GM18498 (cell line): ENCODE data around the gene CTR9.

Experiments used
- ATAC-seq: cut with Tn5 transposase; IDR thresholded peaks from one replicate; pipeline ENCODE4 v1.9.1; 2021; ENCODE audit warnings: mild to moderate bottlenecking, moderate library complexity; ENCODE audit not compliant: unreplicated experiment

Gene CTR9

DNA sequence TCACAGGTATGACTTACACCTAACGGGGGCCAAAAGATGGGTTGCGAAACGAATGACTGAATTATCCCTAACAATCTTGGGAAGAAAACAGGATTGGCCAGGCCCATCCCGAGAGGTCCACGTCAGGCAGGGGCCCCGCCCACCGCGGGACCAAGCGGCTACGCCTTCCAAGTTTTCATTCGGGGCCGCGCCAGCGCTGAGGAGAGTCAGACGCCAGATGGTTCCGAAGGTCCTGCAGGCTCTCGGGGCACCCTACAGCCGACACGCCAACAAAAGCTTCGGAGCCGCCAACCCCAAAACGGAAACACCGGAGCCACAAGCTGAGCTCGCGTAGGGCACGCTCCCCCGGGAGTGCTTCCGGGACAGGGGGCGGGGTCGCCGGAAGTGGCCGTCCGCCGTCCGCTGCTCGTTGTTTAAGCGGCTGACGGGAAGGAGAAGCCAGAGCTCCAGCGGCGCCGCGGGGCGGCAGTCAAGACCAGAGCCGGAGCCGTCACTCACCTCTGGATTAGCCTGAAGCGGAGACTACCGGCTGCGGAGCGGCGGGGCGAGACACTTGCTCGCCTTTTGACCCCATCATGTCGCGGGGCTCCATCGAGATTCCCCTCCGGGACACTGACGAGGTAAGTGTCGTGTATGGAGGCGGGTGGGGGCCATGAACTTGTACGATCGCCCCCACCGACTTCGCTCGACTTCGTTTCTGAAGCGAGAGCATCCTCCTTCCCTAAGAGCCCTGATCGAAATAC, at the start of gene CTR9:
CTR9 (plus strand) TSS at position 409 of the 743 bp plus-strand sequence; CDS start at position 576, 167 bp downstream.
- ATAC-seq: peak; percentile 93

DNA sequence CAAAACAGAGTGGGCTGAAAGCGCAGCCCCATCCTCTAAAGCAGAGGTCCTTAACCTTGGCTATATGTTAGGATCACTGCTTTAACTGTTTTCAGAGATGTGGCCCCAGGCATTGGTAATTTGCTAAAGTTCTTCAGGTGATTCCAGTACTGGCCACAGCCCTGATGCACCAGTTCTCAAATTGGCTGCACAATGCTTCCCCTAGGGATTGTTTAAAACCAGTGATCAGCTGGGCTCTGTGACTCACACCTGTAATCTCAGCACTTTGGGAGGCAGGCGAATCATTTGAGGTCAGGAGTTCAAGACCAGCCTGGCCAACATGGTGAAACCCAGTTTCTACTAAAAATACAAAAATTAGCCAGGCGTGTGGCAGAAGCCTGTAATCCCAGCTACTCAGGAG, 49.1 kb upstream of the CTR9 start:
- no peak for ATAC-seq

DNA sequence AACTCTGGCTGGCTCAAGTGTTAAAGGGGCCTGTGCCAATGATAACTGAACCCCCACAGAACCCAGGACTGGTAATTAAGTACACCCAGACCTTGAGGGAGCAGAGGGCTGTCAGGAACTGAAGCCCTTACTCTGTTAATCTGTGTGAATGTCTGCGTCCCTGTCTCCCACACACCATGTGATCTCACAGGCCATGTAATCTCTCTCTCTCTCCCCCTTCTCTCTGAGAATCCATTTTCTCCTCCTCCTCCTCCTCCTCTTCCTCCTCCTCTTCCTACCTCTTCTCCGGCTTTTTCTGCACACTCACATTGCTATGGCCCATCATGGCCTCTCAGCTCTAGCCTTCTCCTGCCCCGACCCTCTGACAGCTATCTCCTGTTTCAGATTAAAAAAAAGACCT, 42.9 kb upstream of the CTR9 start:
- ATAC-seq: no peak

DNA sequence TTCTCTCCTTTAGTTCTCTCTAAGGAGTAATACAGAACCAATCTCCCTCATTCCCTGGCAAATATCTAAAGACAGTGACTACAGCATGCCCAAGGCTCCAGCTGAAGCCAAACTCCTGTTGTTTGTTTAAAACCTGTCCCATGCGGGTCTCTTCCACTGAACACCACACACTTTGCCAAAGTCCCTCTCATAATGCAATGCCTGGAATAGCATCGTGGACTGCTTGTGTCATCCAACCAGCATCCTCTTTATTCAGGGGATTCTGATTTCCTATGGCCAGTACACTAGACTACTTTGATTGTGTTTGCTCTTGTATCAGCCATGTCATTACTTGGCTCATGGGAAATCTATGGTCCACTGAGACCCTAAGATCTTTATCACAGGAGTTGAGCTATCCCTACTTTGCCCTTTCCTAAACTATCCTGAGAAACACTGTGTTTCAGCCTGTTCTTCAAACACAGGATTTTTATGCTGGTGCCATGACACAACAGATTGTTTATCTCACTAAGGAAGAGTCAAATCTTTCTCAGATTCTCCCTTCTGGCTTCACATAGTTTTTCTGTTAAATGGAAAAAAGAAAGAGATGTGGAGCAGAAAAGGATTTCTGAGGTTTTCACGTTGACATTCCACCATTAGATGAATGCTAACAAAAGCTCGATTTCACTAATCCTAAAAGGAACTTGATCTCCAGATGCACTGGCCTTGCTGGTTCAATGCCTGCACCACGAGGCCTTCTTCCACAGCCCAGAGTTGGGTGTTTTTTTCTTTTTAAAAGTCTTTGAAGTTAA, 41.6 kb upstream of the CTR9 start:
- no peak for ATAC-seq

DNA sequence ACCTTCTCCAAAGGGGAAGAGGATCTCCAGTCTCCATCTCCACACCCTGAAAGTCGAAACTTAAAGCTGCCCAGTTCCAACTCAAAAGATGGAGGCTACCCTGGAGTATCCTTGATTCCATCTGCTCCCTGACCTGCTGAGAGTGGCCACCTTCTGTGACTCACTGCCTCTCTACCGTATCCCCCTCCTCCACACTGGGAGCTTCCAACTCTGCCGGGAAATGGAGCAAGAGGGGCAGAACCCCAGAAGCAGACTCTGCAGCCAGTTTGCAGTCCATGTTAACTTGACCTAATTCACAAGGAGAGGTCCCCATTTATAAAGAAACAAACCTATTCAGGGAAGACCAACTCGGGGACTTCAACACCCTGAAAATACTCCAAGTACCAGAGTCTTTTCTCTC, 35.5 kb upstream of the CTR9 start:
- no peak for ATAC-seq

DNA sequence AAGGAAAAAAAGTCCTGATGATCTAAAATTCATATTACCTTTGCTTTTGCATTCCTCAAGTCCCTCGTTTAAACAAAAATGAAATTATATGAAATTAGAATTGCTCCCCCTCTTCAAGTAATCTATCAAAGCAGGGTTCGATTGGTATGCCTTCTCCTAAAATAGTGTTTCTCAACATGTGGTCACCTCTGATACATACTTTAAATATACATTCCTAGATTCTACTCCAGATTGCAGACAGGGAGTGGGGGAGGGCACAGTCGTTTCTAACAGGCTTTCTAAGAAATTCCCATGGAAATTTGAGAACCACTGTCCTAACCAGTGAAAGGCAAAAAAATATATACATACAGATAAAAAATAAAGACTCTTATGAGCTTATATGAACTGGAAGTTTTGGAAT, 34.9 kb upstream of the CTR9 start:
- no peak for ATAC-seq

DNA sequence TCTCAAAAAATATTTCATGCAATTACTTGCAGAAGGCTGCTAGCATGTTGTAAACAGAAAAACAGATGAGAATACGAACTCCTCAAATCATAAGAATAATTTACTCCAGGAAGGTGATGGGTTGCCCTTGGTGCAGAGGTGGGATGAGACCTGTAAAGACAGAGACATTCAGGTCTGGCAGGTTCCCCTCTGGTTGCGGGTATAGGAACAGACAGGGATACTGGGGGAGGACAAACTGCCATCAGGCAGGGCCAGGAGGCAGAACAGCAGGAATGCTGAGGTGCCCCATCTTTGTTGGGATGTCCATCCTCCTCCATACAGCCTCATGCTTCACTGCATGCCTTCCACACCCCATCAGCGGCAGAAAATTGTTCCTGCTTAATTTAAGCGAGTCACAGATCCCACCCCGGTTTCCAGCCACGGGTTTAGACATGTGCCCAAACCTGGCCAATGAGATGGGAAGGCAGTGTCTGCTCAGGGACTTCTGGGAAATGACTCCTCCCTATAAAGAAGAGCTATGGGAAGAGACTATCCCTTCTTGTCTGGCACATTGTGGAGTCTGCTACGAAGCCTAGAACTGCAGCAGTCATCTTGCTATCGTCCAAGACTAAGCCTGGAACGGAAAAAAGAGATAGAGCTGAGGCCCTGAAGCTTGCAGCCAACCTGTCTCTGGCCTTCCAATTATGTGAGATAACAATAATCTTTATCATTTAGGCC, 34.3 kb upstream of the CTR9 start:
- ATAC-seq: no peak

DNA sequence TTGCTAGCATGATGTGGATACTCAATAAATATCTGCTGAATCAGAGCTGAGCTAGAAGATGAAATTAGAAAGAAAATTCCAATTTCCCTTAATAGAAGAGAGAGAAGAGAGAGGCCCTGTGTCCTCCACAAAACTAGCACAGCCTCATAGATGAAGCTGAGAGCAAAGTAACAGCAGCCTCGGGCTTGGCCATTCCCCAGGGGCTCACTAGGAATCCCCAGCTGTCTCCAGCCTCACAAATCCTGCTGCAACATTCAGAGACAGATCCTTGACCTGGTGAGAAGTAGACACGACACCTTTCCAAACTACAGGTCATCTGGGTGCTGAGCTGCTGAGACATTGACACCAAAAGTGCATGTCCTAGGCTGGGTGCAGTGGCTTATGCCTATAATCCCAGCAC, 31.4 kb upstream of the CTR9 start:
- ATAC-seq: no peak

DNA sequence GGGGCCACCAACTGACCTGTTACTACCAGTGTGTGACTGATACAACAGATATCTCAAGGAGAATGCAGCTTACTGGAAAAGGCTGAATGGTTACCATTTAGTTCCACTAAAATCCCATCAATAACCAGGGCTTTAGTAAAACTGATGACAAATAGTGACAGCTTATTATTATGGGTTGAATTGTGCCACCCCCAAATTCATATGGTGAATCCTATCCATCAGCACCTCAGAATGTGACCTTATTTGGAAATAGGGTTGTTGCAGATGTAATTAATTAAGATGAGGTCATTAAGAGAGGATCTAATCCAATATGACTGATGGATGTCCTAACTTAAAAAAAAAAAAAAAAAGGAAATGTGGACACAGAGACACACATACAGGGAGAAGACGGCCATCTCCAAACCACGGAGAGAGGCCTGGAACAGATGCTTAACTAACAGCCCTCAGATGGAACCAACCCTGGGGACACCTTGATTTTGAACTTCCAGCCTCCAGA, 30.1 kb upstream of the CTR9 start:
- ATAC-seq: no peak

DNA sequence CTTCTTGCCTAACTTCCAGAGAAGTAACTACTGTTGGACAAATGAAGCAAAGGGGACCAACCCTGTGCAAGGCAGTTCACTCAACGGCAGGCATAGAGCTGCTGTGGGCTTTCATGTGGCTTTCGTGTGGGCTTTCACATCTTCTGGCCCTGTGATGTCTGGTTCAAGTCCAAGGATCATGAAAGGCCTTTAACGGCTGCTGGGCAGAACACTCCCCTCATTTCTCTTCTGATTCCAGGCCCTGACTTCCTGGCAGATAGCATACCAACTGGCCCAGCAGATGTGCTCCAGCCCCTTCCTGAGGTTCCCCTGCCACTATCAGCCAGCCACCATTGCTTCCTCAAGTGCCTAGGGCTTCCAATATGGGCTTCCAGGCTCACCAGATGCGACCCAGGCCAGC, 28.7 kb upstream of the CTR9 start:
- ATAC-seq: no peak

DNA sequence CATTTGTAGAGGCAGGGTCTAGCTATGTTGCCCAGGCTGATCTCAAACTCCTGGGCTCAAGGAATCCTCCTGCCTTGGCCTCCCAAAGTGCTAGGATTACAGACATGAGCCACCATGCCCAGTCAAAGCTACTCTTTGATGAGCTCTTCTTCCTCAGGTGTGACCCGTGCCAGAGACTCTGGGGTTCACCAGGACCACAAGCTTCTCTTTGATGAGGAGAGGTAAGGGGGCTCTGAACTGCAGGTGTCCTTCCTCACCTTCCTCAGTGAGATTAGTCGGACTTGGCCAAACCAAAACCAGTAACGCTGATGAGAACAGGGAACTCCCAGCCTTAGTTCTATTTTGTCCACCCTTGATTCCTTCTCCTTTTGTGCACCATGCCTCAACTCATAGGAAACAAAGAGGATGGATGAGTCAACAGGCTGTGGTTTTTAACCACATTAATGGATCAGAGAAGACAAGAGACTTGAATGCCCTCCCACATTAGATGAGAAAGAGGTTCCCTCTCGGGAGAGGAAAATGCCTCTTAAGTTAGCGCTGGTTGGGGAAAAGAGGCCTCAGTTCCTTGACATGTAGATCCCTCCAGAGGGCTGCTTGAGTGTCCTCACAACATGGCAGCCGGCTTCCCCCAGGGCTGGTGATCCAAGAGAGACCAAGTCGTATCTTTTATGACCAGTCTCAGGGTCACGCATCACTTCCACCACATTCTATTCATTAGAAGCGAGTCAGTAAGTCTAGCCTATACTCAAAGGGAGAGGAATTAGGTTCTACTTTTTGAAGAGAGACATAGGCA, 25.7 kb upstream of the CTR9 start:
- no peak for ATAC-seq

DNA sequence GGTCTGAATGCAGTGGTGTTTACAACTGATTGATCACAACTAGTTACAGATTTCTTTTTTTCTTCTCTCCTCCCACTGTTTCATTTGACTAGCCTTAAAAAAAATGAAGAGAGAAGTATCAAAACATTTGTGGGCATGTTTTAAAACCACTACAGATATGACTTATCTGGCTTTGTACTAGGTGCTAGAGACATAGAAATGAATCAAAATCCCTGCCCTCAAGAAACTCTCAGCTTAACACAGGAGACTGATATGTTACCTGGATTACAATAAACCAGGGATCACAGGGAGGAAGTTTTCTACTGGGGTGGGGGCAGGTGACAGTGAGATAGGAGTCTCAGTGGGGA, 25.2 kb upstream of the CTR9 start:
- no peak for ATAC-seq

DNA sequence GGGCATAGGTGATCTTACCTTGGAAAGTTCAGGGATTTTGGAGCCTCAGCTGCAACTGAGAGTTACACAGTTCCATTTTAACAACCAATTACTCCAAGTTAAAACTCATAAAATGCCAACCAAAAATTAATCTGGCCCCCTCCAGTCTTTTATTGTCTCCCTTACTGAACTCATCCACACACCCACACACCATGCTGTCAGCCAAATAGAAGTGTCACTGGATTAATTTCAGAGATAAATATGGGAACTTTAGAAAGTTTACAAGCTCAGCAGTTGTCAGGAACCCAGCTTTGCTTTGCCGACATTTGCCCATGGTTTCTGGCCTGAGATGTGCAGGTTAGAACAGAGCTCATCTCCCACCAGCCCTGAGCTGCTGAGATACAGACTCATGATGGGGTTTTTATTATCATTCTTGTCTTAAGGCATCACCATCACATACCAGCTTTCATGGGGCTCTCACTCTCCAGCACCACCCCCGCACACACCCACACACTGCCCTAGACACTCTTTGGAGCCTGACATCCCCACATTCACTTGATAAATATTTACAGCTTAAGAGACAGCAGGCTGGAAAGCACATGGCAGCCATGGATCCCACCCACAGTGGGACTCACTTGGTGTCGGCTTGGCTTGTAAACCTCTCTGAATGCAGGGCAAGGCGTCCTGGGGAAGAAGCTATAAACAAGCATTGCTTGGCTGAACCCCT, 23.7 kb upstream of the CTR9 start:
- ATAC-seq: no peak

DNA sequence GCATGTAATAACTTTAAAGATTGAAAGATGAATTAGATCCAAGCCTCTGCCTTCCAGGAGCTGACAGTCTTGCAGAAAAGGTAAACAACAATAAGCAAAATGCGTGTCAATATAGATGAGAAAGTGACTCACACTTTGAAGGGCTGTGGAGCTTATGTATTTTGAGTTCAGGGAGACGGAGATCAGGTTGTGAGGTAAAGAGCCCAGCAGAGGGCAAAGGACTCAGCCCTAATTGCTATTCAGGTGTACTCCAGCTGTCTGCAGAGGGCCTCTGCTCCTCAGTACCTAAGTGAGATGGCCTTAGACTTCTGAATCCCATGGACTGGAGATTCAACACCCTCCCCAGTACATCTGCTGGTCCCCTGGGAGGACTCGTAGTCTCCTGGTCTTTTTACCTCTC, 22.9 kb upstream of the CTR9 start:
- no peak for ATAC-seq

DNA sequence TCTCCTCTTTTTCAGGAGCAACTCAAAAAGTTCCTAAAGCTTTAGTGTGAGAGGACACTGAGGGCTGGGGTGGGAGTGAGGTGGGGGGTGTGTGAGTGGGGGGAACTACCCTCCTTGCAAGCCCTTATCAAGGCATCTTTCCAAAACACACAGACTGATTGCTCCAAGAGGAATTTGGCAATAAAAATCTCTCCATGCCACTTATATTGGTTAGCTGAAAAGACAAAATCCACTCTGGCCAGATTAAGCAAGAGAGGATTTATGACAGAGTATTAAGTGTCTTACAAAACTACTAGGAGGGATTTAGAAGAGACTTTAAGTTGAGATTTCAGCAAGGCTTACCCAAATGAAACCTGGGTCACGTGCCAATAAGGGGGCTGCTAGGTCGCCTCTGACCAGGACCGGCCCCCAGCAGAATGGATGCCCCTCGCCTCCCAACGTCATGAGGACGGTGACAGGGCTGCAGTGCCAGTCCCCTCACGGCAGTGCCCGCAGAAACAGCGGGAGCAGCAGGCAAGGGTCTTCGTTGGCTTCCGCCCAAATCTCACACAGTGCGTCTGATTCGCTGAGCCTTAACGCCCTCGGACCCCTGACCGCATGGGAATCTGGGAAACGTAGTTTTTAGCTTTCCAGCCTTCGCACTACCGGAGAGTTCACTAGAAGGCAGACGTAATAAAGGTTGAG, 22.1 kb upstream of the CTR9 start:
- no peak for ATAC-seq

DNA sequence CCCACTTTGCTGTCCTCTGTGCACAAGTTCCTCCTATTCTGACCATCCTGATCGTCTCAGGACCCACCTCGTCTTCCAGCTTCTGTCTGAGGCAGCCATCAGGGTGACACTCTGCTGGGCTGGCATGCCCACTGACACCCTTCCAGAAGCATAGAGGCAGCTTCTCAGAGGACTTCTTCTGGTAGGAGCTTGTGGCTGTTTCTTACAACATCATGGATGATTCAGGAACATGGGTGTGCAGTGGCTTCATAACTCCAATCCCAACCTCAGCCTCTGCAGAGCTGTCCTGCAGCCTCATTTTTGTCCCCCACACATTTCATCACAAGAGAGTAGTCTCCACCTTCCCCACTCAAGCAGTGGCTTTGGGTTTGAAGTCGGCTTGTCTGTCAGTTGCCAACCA, 20.9 kb upstream of the CTR9 start:
- no peak for ATAC-seq

DNA sequence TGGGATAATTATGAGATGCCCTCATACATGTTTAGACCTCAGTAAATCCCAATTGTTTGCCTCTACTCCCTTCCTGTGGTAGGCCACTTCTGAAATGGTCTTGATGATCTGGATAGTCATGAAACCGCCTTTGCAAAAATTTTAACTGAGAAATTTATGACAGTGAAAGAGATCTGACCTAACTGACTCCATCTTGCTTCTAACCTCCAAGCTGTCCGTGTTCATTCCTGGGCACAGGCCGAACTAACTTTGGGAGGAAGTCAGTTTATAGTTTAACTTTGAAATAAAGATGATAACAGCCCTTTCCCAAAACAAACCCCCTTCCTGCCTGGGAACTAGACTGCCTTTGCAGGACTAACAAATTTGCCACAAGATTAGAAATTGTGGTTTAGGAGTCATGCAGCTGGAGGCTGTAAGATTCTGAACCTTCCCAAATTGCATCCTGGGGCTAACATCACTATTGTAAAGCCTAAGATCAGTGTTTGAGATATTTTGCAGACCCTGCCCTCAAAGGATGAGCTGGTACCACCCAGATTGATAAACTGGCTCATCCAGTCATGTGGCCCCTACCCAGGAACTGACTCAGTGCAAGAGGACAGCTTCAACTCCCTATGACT, 19.9 kb upstream of the CTR9 start:
- no peak for ATAC-seq

DNA sequence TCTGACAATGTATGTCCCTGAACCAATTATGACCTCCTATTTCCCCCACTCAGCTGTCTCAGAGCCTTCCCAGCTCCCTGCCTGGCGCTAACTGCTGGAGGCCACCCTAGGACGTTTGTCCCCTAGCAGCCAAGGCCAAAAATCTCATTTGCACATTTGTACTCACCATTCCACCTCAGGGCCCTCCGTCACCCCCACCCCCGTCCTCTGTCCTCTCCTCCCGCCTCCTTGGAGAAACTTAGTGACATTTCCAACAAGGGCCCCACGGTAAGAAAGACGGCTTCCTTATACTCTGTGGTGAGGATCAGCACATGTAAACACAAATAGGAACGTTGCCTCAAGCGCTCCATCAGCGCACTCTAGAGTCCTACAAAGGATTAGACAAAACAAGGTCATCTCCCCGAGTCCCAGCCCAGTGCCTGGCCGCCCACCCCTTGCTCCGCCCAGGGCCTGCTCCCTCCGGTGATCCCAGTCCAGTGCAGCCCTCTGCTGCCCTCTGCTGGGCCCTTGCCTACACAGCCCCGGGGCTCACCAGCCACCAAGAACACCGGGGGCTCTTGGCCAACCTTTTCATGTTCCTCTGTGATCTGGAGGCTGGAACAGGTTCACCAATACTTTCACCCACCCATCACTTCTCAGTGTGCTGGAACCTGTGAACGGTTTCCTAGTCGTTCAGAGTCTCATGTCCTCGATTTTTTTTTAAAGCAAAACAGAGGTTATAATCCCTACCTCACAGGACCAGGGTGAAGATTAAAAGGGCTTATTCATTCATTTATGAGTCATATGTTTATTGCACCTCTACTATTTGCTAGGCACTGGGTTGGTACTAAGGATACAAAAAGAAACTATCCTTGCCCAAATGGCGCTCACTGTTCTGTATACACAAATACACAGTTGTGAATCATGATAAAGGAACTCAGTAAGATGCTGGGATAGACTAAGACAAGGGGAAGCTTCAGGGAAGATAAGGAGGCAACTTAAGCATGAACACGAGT, 15.3 kb upstream of the CTR9 start:
- ATAC-seq: peak; percentile 99
